ENCODE measurements around the gene MARVELD1. TPM values are rescaled to one million over a fixed set of nuclear protein-coding genes. Genes with fewer than 3 reads are reported as not detected.

Gene MARVELD1
- total RNA-seq, 1 experiment from 2014 or later, result 30.1 TPM

GRCh38 chr10:97754726-97755125 is 41.2 kb downstream of the MARVELD1 start:
- H3K36me3 ChIP-seq (ENCODE audit: insufficient read depth, low read length, poor library complexity, severe bottlenecking), result peaks cover 19% of the 10 kb centered on the region
- H3K27ac ChIP-seq (ENCODE audit: low read depth, low read length, poor library complexity, severe bottlenecking), result no peak overlapping the region
- H3K4me1 ChIP-seq (ENCODE audit: insufficient read depth, low read length, poor library complexity, severe bottlenecking), result no peaks in the 10 kb centered on the region
- POLR2A ChIA-PET (ENCODE audit: low non-redundant PET), result no interaction called here
- no peak for DNase-seq (ENCODE audit: low spot score)
- H3K27me3 ChIP-seq (replicated peaks; ENCODE audit: insufficient read depth, low read depth, low read length, poor library complexity), result no peaks in the 10 kb centered on the region
- H3K9me3 ChIP-seq (ENCODE audit: low read depth, low read length, poor library complexity, severe bottlenecking), result no peaks in the 10 kb centered on the region
- TF ChIP-seq, protein P1, sequence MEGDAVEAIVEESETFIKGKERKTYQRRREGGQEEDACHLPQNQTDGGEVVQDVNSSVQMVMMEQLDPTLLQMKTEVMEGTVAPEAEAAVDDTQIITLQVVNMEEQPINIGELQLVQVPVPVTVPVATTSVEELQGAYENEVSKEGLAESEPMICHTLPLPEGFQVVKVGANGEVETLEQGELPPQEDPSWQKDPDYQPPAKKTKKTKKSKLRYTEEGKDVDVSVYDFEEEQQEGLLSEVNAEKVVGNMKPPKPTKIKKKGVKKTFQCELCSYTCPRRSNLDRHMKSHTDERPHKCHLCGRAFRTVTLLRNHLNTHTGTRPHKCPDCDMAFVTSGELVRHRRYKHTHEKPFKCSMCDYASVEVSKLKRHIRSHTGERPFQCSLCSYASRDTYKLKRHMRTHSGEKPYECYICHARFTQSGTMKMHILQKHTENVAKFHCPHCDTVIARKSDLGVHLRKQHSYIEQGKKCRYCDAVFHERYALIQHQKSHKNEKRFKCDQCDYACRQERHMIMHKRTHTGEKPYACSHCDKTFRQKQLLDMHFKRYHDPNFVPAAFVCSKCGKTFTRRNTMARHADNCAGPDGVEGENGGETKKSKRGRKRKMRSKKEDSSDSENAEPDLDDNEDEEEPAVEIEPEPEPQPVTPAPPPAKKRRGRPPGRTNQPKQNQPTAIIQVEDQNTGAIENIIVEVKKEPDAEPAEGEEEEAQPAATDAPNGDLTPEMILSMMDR (conservative IDR thresholded peaks at IDR 0.05; ENCODE audit: low read depth, low read length), result no peak
- no peak for TF ChIP-seq EZH2 (IDR thresholded peaks at IDR 0.05; ENCODE audit: borderline replicate concordance, low read depth, low read length, poor library complexity, severe bottlenecking)
- no TSS peak for BruUV-seq (replicated peaks)
- H3K4me3 ChIP-seq (ENCODE audit: low read depth, low read length, poor library complexity, severe bottlenecking), result no peak overlapping the region
- intact Hi-C loops (cut with micrococcal nuclease; ENCODE audit: unreplicated experiment), result no loop called here
- CTCF ChIA-PET, result no interaction called here

- CTCF ChIA-PET, result no interaction called here
- Histone ChIP-seq H3K4me1 (ENCODE audit: insufficient read depth, low read length, poor library complexity, severe bottlenecking) (no peaks in the 10 kb centered on the region), H3K36me3 (ENCODE audit: insufficient read depth, low read length, poor library complexity, severe bottlenecking) (peaks cover 19% of the 10 kb centered on the region), H3K4me3 (ENCODE audit: low read depth, low read length, poor library complexity, severe bottlenecking) (no peak overlapping the region), H3K27ac (ENCODE audit: low read depth, low read length, poor library complexity, severe bottlenecking) (no peak overlapping the region), H3K9me3 (ENCODE audit: low read depth, low read length, poor library complexity, severe bottlenecking) (no peaks in the 10 kb centered on the region), H3K27me3 (replicated peaks; ENCODE audit: insufficient read depth, low read depth, low read length, poor library complexity) (no peaks in the 10 kb centered on the region)
- intact Hi-C loops (cut with micrococcal nuclease; ENCODE audit: unreplicated experiment), result no loop called here
- no TSS peak for BruUV-seq (replicated peaks)
- DNase-seq (ENCODE audit: low spot score), result no peak
- POLR2A ChIA-PET (ENCODE audit: low non-redundant PET), result no interaction called here
- TF ChIP-seq, protein P1 (conservative IDR thresholded peaks at IDR 0.05; ENCODE audit: low read depth, low read length), result no peak
- TF ChIP-seq EZH2 (IDR thresholded peaks at IDR 0.05; ENCODE audit: borderline replicate concordance, low read depth, low read length, poor library complexity, severe bottlenecking), result no peak
Observed at GRCh38 chr10:97755718-97756117, 42.2 kb downstream of the MARVELD1 start.

- ChIA-PET POLR2A (ENCODE audit: low non-redundant PET) (no interaction called here), CTCF (interaction anchor here (0.7 to 1.8 kb wide), 2 partner anchors 112 to 116 kb away, joined by 3 to 5 read pairs; no protein-coding TSS in a partner anchor)
- no peak overlapping the region for H3K4me3 ChIP-seq (ENCODE audit: low read depth, low read length, poor library complexity, severe bottlenecking)
- BruUV-seq (replicated peaks), result no TSS peak
- intact Hi-C loops (cut with micrococcal nuclease; ENCODE audit: unreplicated experiment), result no loop called here
- TF ChIP-seq EZH2 (IDR thresholded peaks at IDR 0.05; ENCODE audit: borderline replicate concordance, low read depth, low read length, poor library complexity, severe bottlenecking), result no peak
- TF ChIP-seq, protein P1 (conservative IDR thresholded peaks at IDR 0.05; ENCODE audit: low read depth, low read length), result no peak
- H3K27ac ChIP-seq (ENCODE audit: low read depth, low read length, poor library complexity, severe bottlenecking), result no peak overlapping the region
- no peak for DNase-seq (ENCODE audit: low spot score)
- H3K4me1 ChIP-seq (ENCODE audit: insufficient read depth, low read length, poor library complexity, severe bottlenecking), result no peaks in the 10 kb centered on the region
- no peaks in the 10 kb centered on the region for H3K9me3 ChIP-seq (ENCODE audit: low read depth, low read length, poor library complexity, severe bottlenecking)
- peaks cover 19% of the 10 kb centered on the region for H3K36me3 ChIP-seq (ENCODE audit: insufficient read depth, low read length, poor library complexity, severe bottlenecking)
- H3K27me3 ChIP-seq (replicated peaks; ENCODE audit: insufficient read depth, low read depth, low read length, poor library complexity), result no peaks in the 10 kb centered on the region
Observed at GRCh38 chr10:97757471-97757870, 43.9 kb downstream of the MARVELD1 start.

Measured in A673 (cell line).